HG03175 (cell line): Measurements from ENCODE around the gene ESPNL.

Source experiments
- ATAC-seq: cut with Tn5 transposase; IDR thresholded peaks from one replicate; pipeline ENCODE4 v1.9.1; 2021; ENCODE audit warnings: mild to moderate bottlenecking, moderate library complexity; ENCODE audit not compliant: unreplicated experiment

Gene ESPNL

GRCh38 chr2:238127165-238128060 is 27.3 kb downstream of the ESPNL start:
- peak; percentile 63 for ATAC-seq

GRCh38 chr2:238128061-238128440 is 27.9 kb downstream of the ESPNL start:
- no peak for ATAC-seq

- no peak for ATAC-seq
These were observed 28.4 kb downstream of the ESPNL start for GRCh38 chr2:238128534-238129001.

- ATAC-seq, result no peak
These were observed 29.2 kb downstream of the ESPNL start for GRCh38 chr2:238129166-238130010.

- no peak for ATAC-seq
These were observed 30.1 kb downstream of the ESPNL start for GRCh38 chr2:238130111-238130695.

- ATAC-seq, result no peak
These were observed 30.8 kb downstream of the ESPNL start for GRCh38 chr2:238130696-238131628.

- ATAC-seq, result no peak
These were observed 31.8 kb downstream of the ESPNL start for GRCh38 chr2:238131761-238132462.

GRCh38 chr2:238132463-238133450 is 32.6 kb downstream of the ESPNL start:
- ATAC-seq, result no peak

GRCh38 chr2:238133499-238134392 is 33.6 kb downstream of the ESPNL start:
- no peak for ATAC-seq

GRCh38 chr2:238134393-238134785 is 34.2 kb downstream of the ESPNL start:
- ATAC-seq, result no peak

GRCh38 chr2:238135601-238136150 is 35.5 kb downstream of the ESPNL start:
- no peak for ATAC-seq

GRCh38 chr2:238136820-238137537 is 36.8 kb downstream of the ESPNL start:
- no peak for ATAC-seq

GRCh38 chr2:238137885-238138284 is 37.7 kb downstream of the ESPNL start:
- ATAC-seq, result no peak

GRCh38 chr2:238138331-238139195 is 38.4 kb downstream of the ESPNL start, which contains the start of gene KLHL30:
KLHL30 (plus strand) TSS chr2:238138668; CDS start chr2:238140755, 2,087 bp downstream.
- no peak for ATAC-seq
